ENCODE data around the gene TCF7L2.

TCF7L2 gene

DNA sequence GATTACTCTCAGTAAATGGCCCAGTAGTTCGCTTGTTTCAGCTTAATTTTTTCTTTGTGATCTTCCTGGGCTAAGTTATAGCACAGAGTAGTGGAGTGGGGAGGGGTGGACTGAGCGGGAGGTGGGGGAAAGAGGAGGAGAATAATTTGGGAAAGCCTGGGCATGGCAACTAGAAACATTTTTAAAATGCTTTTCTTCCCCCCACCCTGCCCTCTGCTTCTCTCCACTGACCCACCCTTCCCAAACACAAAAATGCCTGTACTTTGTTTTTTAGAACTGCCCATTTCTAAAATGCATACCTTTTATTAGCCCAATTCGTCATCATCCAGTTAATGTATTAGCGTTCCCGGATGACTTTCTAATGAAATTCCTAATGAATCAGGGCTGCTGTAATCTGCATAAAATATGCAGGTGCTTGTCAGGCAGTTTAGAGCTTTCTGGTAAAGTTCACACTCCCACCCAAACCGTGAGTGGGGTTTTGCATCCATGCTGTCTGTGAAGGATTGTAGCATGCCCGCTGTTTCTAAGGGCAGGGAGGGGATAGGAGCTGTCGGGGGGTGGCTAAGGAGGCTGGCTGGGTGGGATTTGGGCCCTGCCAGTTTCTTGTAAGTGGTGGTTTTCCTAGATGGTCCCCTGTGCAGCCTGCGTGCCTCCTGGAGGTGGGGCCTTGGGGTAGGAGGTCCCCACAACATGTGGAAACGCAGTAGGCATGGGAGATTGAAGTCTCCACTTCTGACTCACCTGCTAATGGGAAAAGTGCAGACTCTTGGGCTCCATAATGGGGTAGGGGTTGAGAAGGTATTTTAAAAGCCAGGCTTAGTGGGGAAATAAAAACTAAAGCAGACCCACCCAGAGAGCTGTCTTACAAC, 190.3 kb downstream of the TCF7L2 start:
- Histone ChIP-seq H3K36me3 (replicated peaks; ENCODE audit: low read depth, low read length) (no peaks in the 10 kb centered on the region), H3K4me1 (ENCODE audit: low read length) (no peaks in the 10 kb centered on the region), H3K79me2 (ENCODE audit: low read length) (no peaks in the 10 kb centered on the region), H4K20me1 (ENCODE audit: insufficient read depth, low read length) (no peaks in the 10 kb centered on the region), H3K27me3 (ENCODE audit: low read depth, low read length) (0 out of 2 replicates have a peak, but pooled peaks cover 6% of the 10 kb centered on the region), H3K27ac (ENCODE audit: low read length) (no peak overlapping the region), H3K9me3 (ENCODE audit: insufficient read depth, low read length) (no peaks in the 10 kb centered on the region), H3K4me2 (ENCODE audit: low read length) (no peak overlapping the region), H3K4me3 (ENCODE audit: low read length) (no peak overlapping the region), H2AFZ (ENCODE audit: low read depth, low read length) (no peak overlapping the region), H3K9ac (ENCODE audit: low read length) (no peak overlapping the region)
- TF ChIP-seq, protein P1, sequence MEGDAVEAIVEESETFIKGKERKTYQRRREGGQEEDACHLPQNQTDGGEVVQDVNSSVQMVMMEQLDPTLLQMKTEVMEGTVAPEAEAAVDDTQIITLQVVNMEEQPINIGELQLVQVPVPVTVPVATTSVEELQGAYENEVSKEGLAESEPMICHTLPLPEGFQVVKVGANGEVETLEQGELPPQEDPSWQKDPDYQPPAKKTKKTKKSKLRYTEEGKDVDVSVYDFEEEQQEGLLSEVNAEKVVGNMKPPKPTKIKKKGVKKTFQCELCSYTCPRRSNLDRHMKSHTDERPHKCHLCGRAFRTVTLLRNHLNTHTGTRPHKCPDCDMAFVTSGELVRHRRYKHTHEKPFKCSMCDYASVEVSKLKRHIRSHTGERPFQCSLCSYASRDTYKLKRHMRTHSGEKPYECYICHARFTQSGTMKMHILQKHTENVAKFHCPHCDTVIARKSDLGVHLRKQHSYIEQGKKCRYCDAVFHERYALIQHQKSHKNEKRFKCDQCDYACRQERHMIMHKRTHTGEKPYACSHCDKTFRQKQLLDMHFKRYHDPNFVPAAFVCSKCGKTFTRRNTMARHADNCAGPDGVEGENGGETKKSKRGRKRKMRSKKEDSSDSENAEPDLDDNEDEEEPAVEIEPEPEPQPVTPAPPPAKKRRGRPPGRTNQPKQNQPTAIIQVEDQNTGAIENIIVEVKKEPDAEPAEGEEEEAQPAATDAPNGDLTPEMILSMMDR (IDR thresholded peaks at IDR 0.05; ENCODE audit: low read depth, low read length) = no peak
- TF ChIP-seq EZH2phosphoT487 (IDR thresholded peaks at IDR 0.05; ENCODE audit: low read depth) = no peak

DNA sequence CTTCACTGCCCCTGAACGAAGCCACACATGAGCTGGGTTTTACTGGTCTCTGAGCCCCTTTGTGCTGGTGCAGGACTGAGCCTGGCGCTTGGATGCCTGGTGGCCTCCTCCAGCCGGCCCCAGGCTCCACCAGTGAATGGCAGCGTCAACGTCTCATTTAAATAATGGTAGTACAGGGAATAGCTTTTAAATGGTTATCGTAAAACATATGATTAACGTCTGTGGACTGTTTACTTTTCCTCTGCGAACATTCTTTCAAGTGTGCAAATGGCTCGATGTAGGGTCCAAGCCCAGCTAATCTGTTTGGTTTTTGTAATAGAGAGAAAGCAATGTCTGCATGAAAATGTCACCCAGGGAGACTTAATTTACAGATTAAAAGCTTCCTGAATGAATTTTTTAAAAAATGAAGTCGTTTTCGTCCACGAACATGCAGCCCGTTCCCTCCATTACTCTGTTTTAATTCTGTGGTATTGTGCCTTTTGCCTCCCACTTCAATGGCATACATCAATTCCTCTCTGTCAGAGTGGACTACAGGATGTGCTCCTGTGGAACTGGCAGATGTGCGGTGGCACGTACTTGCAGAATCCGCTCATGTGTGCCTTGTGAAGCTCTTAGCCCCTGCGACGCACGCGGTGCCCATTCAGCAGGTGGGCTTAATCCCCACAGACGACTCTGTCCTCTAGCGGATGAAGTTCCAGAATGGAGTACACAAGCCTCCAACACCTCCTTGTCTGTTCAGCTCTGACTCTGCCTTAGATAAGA, 192.7 kb downstream of the TCF7L2 start:
- no peaks in the 10 kb centered on the region for H3K9me3 ChIP-seq (ENCODE audit: insufficient read depth, low read length)
- H3K4me1 ChIP-seq (ENCODE audit: low read length) = no peaks in the 10 kb centered on the region
- TF ChIP-seq, protein P1 (IDR thresholded peaks at IDR 0.05; ENCODE audit: low read depth, low read length) = no peak
- no peak for TF ChIP-seq EZH2phosphoT487 (IDR thresholded peaks at IDR 0.05; ENCODE audit: low read depth)
- H3K36me3 ChIP-seq (replicated peaks; ENCODE audit: low read depth, low read length) = no peaks in the 10 kb centered on the region
- 0 out of 2 replicates have a peak, but pooled peaks cover 3% of the 10 kb centered on the region for H3K27me3 ChIP-seq (ENCODE audit: low read depth, low read length)
- no peak overlapping the region for H3K27ac ChIP-seq (ENCODE audit: low read length)
- H3K9ac ChIP-seq (ENCODE audit: low read length) = no peak overlapping the region
- H3K4me2 ChIP-seq (ENCODE audit: low read length) = no peak overlapping the region
- H3K4me3 ChIP-seq (ENCODE audit: low read length) = no peak overlapping the region
- no peaks in the 10 kb centered on the region for H3K79me2 ChIP-seq (ENCODE audit: low read length)
- H2AFZ ChIP-seq (ENCODE audit: low read depth, low read length) = no peak overlapping the region
- no peaks in the 10 kb centered on the region for H4K20me1 ChIP-seq (ENCODE audit: insufficient read depth, low read length)

DNA sequence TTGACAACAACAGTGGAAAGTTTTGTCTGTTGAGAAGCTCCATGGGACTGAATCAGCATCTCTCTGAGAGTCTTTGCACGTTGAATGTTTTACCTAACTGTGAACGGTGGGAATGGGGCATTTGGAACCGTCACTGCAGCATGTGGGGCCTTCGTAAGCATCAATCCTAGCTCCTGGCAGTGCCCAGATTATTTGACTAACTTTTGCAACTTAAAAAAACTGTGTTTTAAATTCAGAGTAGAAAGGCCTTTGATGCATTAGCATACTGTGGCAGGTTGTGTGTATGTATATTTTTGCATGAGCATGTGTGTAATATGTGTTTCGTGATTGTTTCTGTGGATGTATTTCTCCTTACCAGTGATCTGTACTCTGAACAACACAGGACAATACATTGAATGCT, 194.5 kb downstream of the TCF7L2 start:
- no peaks in the 10 kb centered on the region for H4K20me1 ChIP-seq (ENCODE audit: insufficient read depth, low read length)
- H3K4me2 ChIP-seq (ENCODE audit: low read length) = no peak overlapping the region
- no peaks in the 10 kb centered on the region for H3K27me3 ChIP-seq (ENCODE audit: low read depth, low read length)
- TF ChIP-seq EZH2phosphoT487 (IDR thresholded peaks at IDR 0.05; ENCODE audit: low read depth) = no peak
- TF ChIP-seq, protein P1 (IDR thresholded peaks at IDR 0.05; ENCODE audit: low read depth, low read length) = no peak
- no peak overlapping the region for H3K9ac ChIP-seq (ENCODE audit: low read length)
- no peaks in the 10 kb centered on the region for H3K79me2 ChIP-seq (ENCODE audit: low read length)
- no peaks in the 10 kb centered on the region for H3K9me3 ChIP-seq (ENCODE audit: insufficient read depth, low read length)
- no peak overlapping the region for H2AFZ ChIP-seq (ENCODE audit: low read depth, low read length)
- no peak overlapping the region for H3K27ac ChIP-seq (ENCODE audit: low read length)
- H3K4me3 ChIP-seq (ENCODE audit: low read length) = no peak overlapping the region
- H3K4me1 ChIP-seq (ENCODE audit: low read length) = no peaks in the 10 kb centered on the region
- no peaks in the 10 kb centered on the region for H3K36me3 ChIP-seq (replicated peaks; ENCODE audit: low read depth, low read length)

All from OCI-LY3 (cell line).